PC-9 (cell line): ENCODE data around the gene SDHA. TPM values are rescaled to one million over a fixed set of nuclear protein-coding genes. Genes with fewer than 3 reads are reported as not detected.
"Not testable (repeated sequence)": the region's sequence is repeated elsewhere in the genome, so short reads cannot be mapped to it uniquely, and the experiment has no call there.

Experiments used
- BruUV-seq: library from RNA; stranded (reverse); fragments of 400-500 nt; replicated peaks from 2 replicates; lab custom pipeline; 2021; lab: Mats Ljungman, UMichigan
- CTCF ChIA-PET: fragments of 300-600 bp; sonication (Branson Sonifier 250); formaldehyde crosslinking; loops from one replicate; lab custom pipeline; 2022; ENCODE audit warnings: antibody characterized with exemption; lab: Charles Lee
- POLR2A ChIA-PET: fragments of 300-600 bp; sonication (Branson Sonifier 250); formaldehyde crosslinking; loops from one replicate; lab custom pipeline; 2022; ENCODE audit warnings: antibody characterized with exemption; ENCODE audit not compliant: unreplicated experiment; lab: Charles Lee
- DNase-seq, 2 experiments: peaks; one replicate each; pipeline versions ENCODE4 v3.0.0 to v3.0.0-alpha.2; 2015 to 2022; ENCODE audit warnings: mixed read lengths in 1 of 2
- H2AFZ ChIP-seq: fragments of 200-600 bp; sonication (generic); 2 replicates; pipeline ENCODE4 v1.8.1; 2017; ENCODE audit warnings: antibody characterized with exemption
- H3F3A ChIP-seq: fragments of 200-600 bp; sonication (generic); 2 replicates; pipeline ENCODE4 v1.8.1; 2017; ENCODE audit warnings: antibody characterized with exemption, mild to moderate bottlenecking, low read depth; ENCODE audit not compliant: insufficient read depth
- H3K27ac ChIP-seq: fragments of 200-600 bp; sonication (generic); 2 replicates; pipeline ENCODE4 v1.6.1; 2016; ENCODE audit warnings: mixed run types
- H3K27me3 ChIP-seq: fragments of 200-600 bp; sonication (generic); 2 replicates; pipeline ENCODE4 v1.6.1; 2016; ENCODE audit warnings: low read depth, mixed run types; ENCODE audit not compliant: insufficient read depth
- H3K36me3 ChIP-seq: fragments of 200-600 bp; sonication (generic); 2 replicates; pipeline ENCODE4 v1.6.1; 2016; ENCODE audit warnings: low read depth, mixed run types
- H3K4me1 ChIP-seq: fragments of 200-600 bp; sonication (generic); replicated peaks from 2 replicates; pipeline ENCODE4 v1.6.1; 2016; ENCODE audit warnings: mixed run types; ENCODE audit not compliant: insufficient read depth
- H3K4me2 ChIP-seq: fragments of 200-600 bp; sonication (generic); 2 replicates; pipeline ENCODE4 v1.6.1; 2017; ENCODE audit warnings: mixed run types
- H3K4me3 ChIP-seq: fragments of 200-600 bp; sonication (generic); 2 replicates; pipeline ENCODE4 v1.6.1; 2016; ENCODE audit warnings: mixed run types
- H3K79me2 ChIP-seq: fragments of 200-600 bp; sonication (generic); 2 replicates; pipeline ENCODE4 v1.6.1; 2017; ENCODE audit warnings: low read depth, mixed run types
- H3K9me2 ChIP-seq: fragments of 200-600 bp; sonication (generic); 2 replicates; pipeline ENCODE4 v1.8.1; 2017; ENCODE audit warnings: mild to moderate bottlenecking; ENCODE audit not compliant: insufficient read depth
- H3K9me3 ChIP-seq: fragments of 200-600 bp; sonication (generic); 2 replicates; pipeline ENCODE4 v1.8.1; 2016; ENCODE audit warnings: low read depth; ENCODE audit not compliant: insufficient read depth
- H4K20me1 ChIP-seq: fragments of 200-600 bp; sonication (generic); 2 replicates; pipeline ENCODE4 v1.8.1; 2017; ENCODE audit not compliant: insufficient read depth
- EZH2 ChIP-seq: fragments of 200-600 bp; sonication (generic); IDR thresholded peaks from 2 replicates; pipeline ENCODE4 v1.8.0; 2017; ENCODE audit warnings: antibody characterized with exemption, low read depth
- intact Hi-C: fragments of 100-400 bp; cut with micrococcal nuclease; formaldehyde crosslinking; loops from one replicate; pipeline ENCODE4 v1.10.0; 2022; ENCODE audit not compliant: unreplicated experiment
- total RNA-seq: library from RNA; stranded (reverse); gene quantifications from 2 replicates; pipeline ENCODE4 v1.2.3, GENCODE V29; 2021
- TF ChIP-seq, protein P1 (sequence below): fragments of 200-600 bp; sonication (generic); conservative IDR thresholded peaks from 2 replicates; pipeline ENCODE4 v1.6.1; 2017; ENCODE audit warnings: mixed run types, antibody characterized with exemption, mild to moderate bottlenecking, moderate library complexity

Gene SDHA
- total RNA-seq, 1 experiment from 2014 or later, result 347 TPM

DNA sequence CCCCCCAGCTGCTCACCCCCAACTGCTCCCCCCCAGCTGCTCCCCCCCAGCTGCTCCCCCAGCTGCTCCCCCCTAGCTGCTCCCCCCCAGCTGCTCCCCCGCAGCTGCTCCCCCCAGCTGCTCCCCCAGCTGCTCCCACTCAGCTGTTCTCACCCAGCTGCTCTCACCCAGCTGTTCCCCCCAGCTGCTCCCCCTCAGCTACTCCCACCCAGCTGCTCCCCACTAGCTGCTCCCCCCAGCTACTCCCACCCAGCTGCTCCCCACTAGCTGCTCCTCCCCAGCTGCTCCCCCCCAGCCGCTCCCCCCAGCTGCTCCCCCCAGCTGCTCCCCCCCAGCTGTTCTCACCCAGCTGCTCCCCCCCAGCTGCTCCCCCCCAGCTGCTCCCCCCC is 80.6 kb downstream of the SDHA start:
- ChIA-PET POLR2A (no interaction called here), CTCF (interaction anchor here (0.6 kb wide), 1 partner anchor 19 kb away, joined by 10 read pairs; no protein-coding TSS in a partner anchor)
- Histone ChIP-seq H2AFZ (no peak overlapping the region), H3K4me3 (no peak overlapping the region), H3K79me2 (peaks cover 50% of the 10 kb centered on the region), H3K4me1 (no peaks in the 10 kb centered on the region; the same call in 1 of the 2 replicates), H3K9me2 (no peaks in the 10 kb centered on the region), H3K27me3 (no peaks in the 10 kb centered on the region), H3K9me3 (no peaks in the 10 kb centered on the region), H3F3A (no peaks in the 10 kb centered on the region; the same call in none of the 2 replicates), H4K20me1 (peaks cover 84% of the 10 kb centered on the region), H3K27ac (no peak overlapping the region), H3K4me2 (no peak overlapping the region), H3K36me3 (no peaks in the 10 kb centered on the region)
- intact Hi-C loops, result no loop called here
- no peak for DNase-seq
- TF ChIP-seq EZH2, result no peak
- TF ChIP-seq, protein P1, sequence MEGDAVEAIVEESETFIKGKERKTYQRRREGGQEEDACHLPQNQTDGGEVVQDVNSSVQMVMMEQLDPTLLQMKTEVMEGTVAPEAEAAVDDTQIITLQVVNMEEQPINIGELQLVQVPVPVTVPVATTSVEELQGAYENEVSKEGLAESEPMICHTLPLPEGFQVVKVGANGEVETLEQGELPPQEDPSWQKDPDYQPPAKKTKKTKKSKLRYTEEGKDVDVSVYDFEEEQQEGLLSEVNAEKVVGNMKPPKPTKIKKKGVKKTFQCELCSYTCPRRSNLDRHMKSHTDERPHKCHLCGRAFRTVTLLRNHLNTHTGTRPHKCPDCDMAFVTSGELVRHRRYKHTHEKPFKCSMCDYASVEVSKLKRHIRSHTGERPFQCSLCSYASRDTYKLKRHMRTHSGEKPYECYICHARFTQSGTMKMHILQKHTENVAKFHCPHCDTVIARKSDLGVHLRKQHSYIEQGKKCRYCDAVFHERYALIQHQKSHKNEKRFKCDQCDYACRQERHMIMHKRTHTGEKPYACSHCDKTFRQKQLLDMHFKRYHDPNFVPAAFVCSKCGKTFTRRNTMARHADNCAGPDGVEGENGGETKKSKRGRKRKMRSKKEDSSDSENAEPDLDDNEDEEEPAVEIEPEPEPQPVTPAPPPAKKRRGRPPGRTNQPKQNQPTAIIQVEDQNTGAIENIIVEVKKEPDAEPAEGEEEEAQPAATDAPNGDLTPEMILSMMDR, result no peak
- no TSS peak for BruUV-seq

DNA sequence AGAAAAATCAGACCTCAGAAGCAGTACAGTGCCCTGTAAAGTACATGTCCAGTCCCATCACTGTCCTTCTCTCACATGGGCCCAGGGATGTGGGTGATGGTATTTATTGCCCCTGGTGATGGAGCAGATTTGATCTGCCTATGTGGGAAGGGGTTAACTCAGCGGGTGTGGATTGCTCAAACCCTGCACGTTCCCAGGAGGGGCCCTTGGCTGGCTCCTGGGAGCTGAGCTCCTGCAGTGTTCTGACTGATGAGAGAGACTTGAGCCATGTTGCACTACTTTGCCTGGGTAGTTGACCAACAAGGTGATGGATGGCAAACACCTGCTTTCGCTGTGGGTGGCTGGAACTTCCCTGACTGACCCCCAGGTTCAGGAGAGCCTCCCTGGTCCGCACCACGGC is 81.8 kb downstream of the SDHA start:
- H3K4me1 ChIP-seq, intact Hi-C loops, H3K4me3 ChIP-seq, H2AFZ ChIP-seq, DNase-seq, H3K4me2 ChIP-seq, H3K27me3 ChIP-seq, CTCF ChIA-PET, POLR2A ChIA-PET, H3K27ac ChIP-seq, H3K9me2 ChIP-seq, H3K9me3 ChIP-seq, BruUV-seq, H3K36me3 ChIP-seq, H3F3A ChIP-seq: not testable (repeated sequence)
- peaks cover 44% of the 10 kb centered on the region for H3K79me2 ChIP-seq
- peaks cover 76% of the 10 kb centered on the region for H4K20me1 ChIP-seq

DNA sequence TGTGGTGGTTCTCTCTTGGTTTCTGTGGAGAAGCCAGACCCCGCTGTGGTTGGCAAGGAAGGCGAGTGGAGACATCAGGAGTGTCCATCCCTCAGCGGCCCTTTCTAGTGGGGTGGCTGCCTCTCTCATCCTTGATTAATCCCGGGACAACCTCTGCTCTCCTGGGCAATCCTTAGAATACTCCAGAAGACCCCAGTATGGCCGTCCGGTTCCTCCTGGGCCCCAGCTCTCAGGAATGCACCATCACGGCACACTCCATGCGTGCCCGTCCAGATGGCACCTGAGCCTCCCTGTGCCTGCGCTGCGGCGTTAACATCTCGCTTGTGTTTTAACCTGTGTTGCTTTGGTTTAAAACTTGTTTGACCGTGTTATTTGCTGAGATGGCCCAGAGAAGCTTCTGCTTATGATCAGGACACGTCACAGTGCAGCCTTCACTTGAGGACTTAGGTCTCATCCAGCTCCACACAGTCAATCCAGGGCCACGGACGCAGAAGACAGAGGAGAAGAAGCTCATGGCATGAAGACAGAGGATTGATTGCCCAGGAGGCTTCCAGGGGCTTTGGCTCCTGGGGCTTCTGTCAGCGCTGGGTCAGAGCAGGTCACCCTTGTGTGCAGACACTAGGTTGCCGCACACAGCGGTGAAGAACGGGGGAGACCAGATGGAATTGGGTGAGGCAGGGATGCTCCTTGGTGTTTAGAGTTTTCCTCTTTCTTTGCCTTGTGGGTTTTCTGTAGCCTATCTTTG is 82.7 kb downstream of the SDHA start:
- H3K9me3 ChIP-seq, DNase-seq, H2AFZ ChIP-seq, H3K4me1 ChIP-seq, intact Hi-C loops, CTCF ChIA-PET, H3K4me2 ChIP-seq, H3K27me3 ChIP-seq, H3K27ac ChIP-seq, BruUV-seq, POLR2A ChIA-PET, H3K36me3 ChIP-seq, H3K4me3 ChIP-seq, H3K9me2 ChIP-seq, H3F3A ChIP-seq: not testable (repeated sequence)
- peaks cover 44% of the 10 kb centered on the region for H3K79me2 ChIP-seq
- H4K20me1 ChIP-seq, result peaks cover 82% of the 10 kb centered on the region

DNA sequence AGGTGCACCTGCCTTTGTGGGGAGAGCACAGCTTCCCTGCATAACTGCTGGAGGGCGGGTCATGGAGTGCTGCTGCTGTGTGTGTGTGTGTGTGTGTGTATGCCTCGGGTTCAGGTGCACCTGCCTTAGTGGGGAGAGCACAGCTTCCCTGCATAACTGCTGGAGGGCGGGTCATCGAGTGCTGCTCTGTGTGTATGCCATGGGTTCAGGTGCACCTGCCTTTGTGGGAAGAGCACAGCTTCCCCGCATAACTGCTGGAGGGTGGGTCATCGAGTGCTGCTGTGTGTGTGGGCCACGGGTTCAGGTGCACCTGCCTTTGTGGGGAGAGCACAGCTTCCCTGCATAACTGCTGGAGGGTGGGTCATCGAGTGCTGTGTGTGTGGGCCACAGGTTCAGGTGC is 84.3 kb downstream of the SDHA start:
- intact Hi-C loops, H3K36me3 ChIP-seq, H3K27ac ChIP-seq, H3K27me3 ChIP-seq, H3K9me2 ChIP-seq, H3K4me2 ChIP-seq, H3K9me3 ChIP-seq, H3F3A ChIP-seq, DNase-seq, BruUV-seq, H3K4me3 ChIP-seq, H2AFZ ChIP-seq, H3K4me1 ChIP-seq: not testable (repeated sequence)
- ChIA-PET CTCF (interaction anchor here (0.7 to 0.8 kb wide), 3 partner anchors 16 to 191 kb away, joined by 5 to 10 read pairs (median 9); partner anchors contain the start of gene PDCD6), POLR2A (interaction anchor here (0.6 to 0.8 kb wide), 3 partner anchors 14 to 126 kb away, joined by 5 to 16 read pairs (median 8); no protein-coding TSS in a partner anchor)
- Histone ChIP-seq H4K20me1 (peaks cover 81% of the 10 kb centered on the region), H3K79me2 (peaks cover 44% of the 10 kb centered on the region)
